GM19468 (cell line): ENCODE results near the gene OR5C1.
"Not testable (repeated sequence)": the region's sequence is repeated elsewhere in the genome, so short reads cannot be mapped to it uniquely, and the experiment has no call there.

Experiments
- ATAC-seq: cut with Tn5 transposase; IDR thresholded peaks from one replicate; pipeline ENCODE4 v1.9.1; 2021; ENCODE audit warnings: mild to moderate bottlenecking, moderate library complexity, moderate number of reproducible peaks; ENCODE audit not compliant: unreplicated experiment; ENCODE audit errors: extremely low read depth

The OR5C1 gene

GRCh38 chr9:122809261-122809660 lies 20.5 kb downstream of the OR5C1 start:
- ATAC-seq, result not testable (repeated sequence)

DNA sequence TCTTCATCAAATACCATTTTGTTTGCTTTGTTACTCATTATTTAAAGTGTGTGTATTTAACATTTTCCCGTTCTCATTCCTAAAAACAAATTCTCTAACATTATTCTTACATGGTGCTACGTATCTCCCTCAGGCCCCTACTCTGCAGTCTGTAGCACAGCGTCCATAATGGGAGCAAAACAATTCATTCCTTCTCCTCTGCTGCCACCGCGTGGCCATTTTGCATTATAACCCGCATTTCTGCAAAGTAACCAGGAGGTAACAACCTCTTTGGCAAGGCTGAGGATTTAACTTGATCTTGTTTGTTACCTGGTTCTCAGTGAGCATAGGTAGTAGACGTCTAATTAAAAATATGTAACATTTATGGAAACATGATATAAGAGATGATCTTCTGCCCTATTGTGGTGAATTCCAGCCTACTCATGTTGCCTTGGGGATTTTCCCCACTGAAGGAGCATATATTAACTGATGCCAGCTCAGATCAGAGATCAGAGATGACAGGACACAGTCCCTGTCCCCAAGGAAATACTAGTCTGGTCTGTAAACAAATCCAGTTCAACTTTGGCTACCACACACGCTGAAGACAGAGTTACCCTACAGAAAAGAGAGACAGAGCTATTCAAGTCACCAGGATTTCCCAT lies 21.7 kb downstream of the OR5C1 start:
- peak; percentile 39 for ATAC-seq

DNA sequence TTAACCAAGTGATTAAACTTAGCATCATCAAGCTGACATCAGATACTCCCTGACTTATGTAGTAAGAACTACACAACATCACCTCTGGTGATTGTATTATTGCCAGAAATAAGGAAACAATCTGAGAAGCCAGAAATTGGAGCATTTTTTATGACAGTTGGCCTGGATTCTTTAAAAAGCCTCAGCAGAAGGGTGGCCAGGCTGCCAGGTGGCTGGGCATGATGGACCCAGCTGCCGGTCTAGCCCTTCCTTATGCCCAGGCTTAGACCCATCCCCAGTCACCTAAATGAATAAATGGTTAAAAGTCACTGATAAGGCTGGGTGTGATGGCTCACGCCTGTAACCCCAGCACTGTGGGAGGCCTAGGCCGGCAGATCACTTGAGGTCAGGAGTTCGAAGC lies 24.0 kb downstream of the OR5C1 start:
- no peak for ATAC-seq

DNA sequence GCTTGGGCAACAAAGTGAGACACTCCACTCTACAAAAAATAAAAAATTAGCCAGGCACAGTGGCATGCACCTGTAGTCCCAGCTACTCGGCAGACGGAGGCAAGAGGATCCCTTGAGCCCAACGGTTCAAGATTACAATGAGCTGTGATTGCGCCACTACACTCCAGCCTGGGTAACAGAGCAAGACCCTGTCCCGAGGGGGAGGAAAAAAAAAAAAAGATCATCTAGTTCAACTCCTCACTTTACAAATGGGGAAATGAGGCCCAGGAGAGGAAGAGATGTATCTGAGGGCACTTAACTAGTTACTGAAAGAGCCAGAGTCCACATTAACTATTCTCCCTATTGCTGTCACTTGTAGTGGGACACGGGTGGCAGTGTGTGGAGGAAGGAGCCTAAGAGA lies 25.8 kb downstream of the OR5C1 start:
- ATAC-seq, result no peak

GRCh38 chr9:122815544-122815943 lies 26.8 kb downstream of the OR5C1 start:
- ATAC-seq, result no peak

DNA sequence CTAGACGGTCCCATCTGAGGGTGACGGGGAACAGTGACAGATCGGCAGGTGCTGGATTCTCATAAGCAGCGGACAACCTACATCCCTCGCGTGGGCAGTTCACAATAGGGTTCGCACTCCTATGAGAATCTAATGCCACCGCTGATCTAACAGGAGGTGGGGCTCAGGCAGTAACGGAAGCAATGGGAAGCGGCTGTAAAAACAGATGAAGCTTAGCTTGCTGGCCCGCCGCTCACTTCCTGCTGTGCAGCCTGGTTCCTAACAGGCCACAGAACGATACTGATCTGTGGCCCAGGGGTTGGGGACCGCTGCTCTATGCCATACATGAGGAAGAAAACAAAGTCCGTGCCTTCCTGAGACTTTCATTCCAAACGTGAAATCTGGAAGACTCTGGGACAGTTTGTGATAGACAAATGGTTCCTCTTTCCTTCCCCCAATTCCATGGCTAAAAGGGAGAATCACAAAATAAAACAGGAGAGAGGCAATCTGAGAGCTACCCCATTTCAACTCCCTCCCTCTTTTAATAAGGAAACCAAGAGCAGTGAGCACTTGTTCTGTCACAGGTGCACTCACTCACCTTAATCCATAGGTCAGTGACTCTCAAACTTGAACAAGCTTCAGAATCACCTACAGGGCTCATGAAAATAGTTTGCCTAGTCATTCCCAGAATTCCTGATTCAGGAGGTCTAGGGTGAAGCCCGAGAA lies 27.6 kb downstream of the OR5C1 start:
- ATAC-seq, result peak; percentile 32

DNA sequence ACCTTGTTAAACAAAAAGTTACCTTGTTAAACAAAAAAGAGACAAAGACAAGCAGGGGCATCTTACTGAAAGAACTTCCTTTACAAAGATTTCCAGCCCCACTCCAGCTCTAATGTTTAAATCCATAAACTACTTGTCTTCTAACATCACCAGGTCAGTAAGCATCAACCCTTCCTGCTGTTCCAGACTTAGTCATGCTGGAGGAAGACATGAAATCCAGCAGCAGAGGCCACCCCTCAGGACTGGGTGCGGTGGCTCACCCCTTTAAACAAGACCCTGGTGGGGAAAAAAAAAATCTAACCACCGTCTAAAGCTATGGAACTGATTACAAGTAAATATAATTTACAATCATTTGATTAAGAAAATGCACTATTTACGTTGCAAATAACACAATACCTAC lies 30.6 kb downstream of the OR5C1 start:
- ATAC-seq, result no peak

DNA sequence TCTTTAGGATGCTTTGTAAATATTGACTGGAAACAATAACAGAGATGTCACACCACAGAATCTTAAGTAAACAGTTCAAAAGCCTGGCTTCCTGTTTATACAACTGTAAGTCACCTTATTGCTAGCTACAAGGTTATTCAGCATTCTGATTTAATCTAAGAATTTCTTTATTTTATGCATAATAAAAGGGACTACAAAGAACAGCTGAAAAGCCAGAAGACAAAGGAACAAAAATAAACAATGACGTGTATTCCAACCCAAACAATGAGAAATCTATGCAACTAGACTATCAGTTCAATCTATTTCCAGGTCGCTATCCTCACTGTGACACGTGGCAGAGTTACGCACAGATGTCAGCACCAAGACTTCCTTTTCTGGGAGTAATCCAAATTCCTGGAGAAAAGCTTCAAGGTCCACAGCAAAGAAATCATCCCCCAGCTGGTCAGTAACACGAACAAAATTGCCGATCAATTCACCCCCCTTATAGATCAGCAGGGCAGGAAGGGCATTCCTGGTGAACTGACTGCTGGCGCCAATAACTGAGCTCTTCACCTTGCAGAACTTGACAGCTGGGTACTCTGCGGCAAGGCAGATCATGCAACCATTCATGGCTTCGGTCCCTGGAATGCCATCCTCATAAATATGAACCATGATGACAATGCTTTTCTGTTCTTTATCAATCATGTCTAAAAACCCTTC lies 31.2 kb downstream of the OR5C1 start:
- ATAC-seq, result no peak

GRCh38 chr9:122820490-122820845 lies 31.7 kb downstream of the OR5C1 start:
- no peak for ATAC-seq

- no peak for ATAC-seq
Observed at GRCh38 chr9:122821278-122821943, 32.7 kb downstream of the OR5C1 start.

DNA sequence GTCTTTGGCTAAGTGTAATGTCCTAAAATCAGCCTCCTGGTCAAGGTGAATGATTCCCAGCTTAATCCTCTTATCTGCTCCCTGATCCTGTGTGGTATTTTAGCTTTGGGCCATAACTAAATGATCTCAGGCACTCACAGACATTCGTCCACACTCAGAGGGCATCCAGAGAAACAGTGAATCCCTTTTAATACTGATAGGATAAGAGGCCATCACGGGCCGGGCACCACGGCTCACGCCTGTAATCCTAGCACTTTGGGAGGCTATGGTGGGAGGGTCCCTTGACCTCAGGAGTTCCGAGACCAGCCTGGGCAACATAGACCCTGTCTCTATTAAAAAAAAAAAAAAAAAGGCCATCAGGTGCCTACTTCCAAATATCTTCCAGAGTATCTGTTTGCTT lies 33.3 kb downstream of the OR5C1 start:
- ATAC-seq, result no peak

- no peak for ATAC-seq
Observed at GRCh38 chr9:122822938-122823337, 34.2 kb downstream of the OR5C1 start.

DNA sequence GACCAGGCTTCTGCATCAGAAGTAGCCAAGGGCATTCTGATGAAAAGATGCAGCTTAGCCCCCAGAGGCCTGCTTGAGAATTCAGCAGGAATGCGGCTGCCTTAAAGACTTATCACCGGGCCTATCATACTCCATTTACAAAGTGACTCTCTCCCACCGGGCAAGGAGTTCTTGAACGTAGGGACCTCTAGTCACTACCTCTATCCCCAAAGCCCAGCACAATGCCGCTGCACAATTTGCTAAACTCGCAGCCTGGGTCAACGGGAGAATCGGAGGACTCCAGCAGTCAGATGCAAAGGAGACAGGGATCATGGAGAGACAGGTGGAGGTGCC lies 39.0 kb downstream of the OR5C1 start:
- no peak for ATAC-seq

DNA sequence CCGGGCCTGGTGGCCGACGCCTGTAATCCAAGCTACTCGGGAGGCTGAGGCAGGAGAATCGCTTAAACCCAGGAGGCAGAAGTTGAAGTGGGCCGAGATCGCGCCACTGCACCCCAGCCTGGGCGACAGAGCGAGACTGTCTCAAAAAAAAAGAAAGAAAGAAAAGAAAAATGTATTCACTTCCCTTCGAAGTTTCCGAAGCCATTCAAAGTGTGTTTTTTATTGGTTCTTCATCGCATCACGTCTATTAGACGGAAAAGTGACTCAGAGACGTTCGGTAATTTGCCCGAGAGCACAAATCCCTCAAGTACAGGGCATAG lies 40.2 kb downstream of the OR5C1 start:
- not testable (repeated sequence) for ATAC-seq

DNA sequence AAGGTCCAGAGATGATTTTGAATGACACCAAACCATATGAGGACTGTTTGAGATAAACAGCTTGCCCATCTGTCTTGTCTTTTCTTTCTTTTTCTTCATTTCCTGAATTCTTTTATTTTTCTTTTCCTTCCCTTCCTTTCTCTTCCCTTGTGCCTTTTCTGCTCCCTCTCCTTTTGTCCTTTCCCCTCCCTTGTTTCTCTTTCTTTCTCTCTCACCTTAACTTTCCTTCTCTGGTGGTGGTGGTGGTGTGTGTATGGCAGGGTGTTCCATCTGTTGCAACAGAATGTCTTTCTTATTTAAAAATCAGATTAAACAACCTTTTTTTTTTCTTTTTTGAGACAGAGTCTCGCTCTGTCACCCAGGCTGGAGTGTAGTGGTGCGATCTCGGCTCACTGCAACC lies 43.5 kb downstream of the OR5C1 start:
- no peak for ATAC-seq

DNA sequence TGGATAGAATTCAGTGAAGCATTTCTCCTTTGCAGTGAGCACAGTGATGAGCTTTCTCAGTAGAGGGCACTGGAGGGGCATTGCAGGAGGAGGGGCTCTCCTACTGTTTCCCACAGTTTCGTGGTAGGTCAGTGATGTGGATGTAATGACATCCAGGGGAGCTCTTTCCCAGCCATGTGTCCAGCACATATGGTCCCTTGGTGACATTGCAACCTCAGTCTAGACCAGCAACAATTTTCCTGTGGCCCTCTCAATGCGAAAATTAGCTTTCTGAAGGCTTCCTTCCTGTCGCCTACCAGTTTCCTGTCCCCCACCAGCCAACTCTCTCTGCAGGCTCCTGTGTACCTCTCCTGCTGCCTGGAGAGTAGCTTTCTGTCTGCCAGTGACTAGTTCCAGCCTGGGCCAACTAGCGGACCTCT lies 46.6 kb downstream of the OR5C1 start:
- no peak for ATAC-seq

- ATAC-seq, result no peak
Observed at GRCh38 chr9:122837266-122837850, 48.6 kb downstream of the OR5C1 start.

GRCh38 chr9:122838441-122838840 lies 49.7 kb downstream of the OR5C1 start:
- ATAC-seq, result not testable (repeated sequence)
